ENCODE results near the gene PITPNM2.

DNA sequence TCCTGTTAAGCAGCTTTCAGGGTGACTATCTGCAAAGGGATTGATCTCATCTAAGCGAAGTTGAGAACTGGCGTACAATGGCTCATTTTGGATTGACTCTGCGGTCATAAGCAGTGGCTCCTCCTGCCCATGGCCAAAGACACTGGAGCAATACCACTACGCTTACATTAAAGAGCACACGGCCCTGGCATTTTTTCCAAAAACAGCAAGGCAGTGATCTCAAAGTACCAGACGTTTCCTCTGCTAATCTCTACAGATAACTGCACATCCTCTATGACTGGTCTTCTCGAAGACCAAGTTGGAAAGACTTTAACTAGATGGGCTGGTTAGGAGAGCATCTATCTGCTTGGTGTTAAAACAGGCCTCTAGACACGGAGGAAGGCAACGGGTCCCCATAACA, 2.7 kb downstream of the PITPNM2 start:
- TF ChIP-seq CTCF (conservative IDR thresholded peaks at IDR 0.05; ENCODE audit: low read length) = no peak
- TF ChIP-seq EZH2phosphoT487 (IDR thresholded peaks at IDR 0.05; ENCODE audit: borderline replicate concordance) = no peak
